ENCODE measurements around the gene NOX3.
"Not testable (repeated sequence)": the region's sequence is repeated elsewhere in the genome, so short reads cannot be mapped to it uniquely, and the experiment has no call there.

NOX3 gene

DNA sequence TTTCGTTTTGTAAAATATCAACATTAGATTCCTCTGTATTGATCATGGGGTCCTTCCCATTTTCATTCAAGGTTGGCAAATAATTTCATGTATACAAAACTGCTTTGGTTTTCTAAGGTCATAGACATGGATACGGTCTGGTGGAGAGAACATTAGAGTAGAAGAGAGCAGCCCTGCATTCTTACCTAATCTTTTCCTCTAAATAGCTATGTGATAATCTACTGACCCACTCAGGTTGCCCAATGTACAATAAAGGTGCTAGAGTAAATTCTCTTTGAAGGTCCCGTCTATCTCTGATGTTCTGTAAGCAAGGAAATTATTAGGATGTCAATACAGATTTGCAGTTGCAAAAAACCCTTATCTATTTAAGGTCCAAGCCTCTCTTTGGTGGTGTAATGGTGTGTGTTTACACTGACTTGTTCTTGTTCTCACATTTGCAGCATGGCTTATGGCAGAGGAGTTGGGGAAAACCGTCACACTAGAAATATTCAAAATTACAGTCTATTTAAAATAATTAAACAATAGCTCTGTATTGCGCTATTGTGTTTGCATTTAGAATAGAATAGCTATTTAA is 31.2 kb upstream of the NOX3 start:
- H3K36me3 Mint-ChIP-seq (ENCODE audit: low read depth), result no peaks in the 10 kb centered on the region
- peaks cover 2% of the 10 kb centered on the region for H3K27me3 Mint-ChIP-seq
- H3K4me1 Mint-ChIP-seq (ENCODE audit: low read depth), result no peaks in the 10 kb centered on the region
- no peak for DNase-seq
- no peak overlapping the region for H3K4me3 Mint-ChIP-seq
- H3K9me3 Mint-ChIP-seq, result no peaks in the 10 kb centered on the region
- no peak overlapping the region for H3K27ac Mint-ChIP-seq

DNA sequence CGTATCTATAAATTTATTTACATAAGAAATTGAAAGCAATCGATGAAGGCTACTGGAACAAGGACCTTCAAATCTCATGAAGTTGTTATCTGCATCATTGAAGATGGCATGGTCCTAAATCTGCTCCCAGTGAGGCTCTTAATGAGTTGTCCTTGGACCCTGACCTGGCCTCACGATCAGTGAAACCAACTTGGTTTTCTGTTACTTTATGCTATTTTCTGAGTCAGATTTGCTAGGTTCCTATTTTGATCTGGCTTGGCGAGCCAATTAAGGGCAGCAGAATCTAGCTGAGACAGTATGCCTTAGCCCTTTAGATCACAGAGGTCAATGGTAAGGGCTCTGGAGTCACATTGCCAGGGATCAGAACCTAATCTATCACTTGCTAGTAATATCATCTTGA is 30.1 kb upstream of the NOX3 start:
- DNase-seq, result no peak
- H3K27me3 Mint-ChIP-seq, result peaks cover 4% of the 10 kb centered on the region
- no peaks in the 10 kb centered on the region for H3K9me3 Mint-ChIP-seq
- no peaks in the 10 kb centered on the region for H3K36me3 Mint-ChIP-seq (ENCODE audit: low read depth)
- H3K27ac Mint-ChIP-seq, result no peak overlapping the region
- H3K4me3 Mint-ChIP-seq, result no peak overlapping the region
- H3K4me1 Mint-ChIP-seq (ENCODE audit: low read depth), result no peaks in the 10 kb centered on the region

GRCh38 chr6:155483858-155484257 is 28.2 kb upstream of the NOX3 start:
- H3K4me1 Mint-ChIP-seq (ENCODE audit: low read depth), result peaks cover 5% of the 10 kb centered on the region
- no peaks in the 10 kb centered on the region for H3K9me3 Mint-ChIP-seq
- H3K36me3 Mint-ChIP-seq (ENCODE audit: low read depth), result no peaks in the 10 kb centered on the region
- DNase-seq, result no peak
- H3K4me3 Mint-ChIP-seq, result no peak overlapping the region
- no peak overlapping the region for H3K27ac Mint-ChIP-seq
- peaks cover 4% of the 10 kb centered on the region for H3K27me3 Mint-ChIP-seq

GRCh38 chr6:155481215-155481614 is 25.6 kb upstream of the NOX3 start:
- no peak overlapping the region for H3K4me3 Mint-ChIP-seq
- no peaks in the 10 kb centered on the region for H3K9me3 Mint-ChIP-seq
- peaks cover 4% of the 10 kb centered on the region for H3K27me3 Mint-ChIP-seq
- no peaks in the 10 kb centered on the region for H3K36me3 Mint-ChIP-seq (ENCODE audit: low read depth)
- no peak for DNase-seq
- H3K27ac Mint-ChIP-seq, result no peak overlapping the region
- peaks cover 5% of the 10 kb centered on the region for H3K4me1 Mint-ChIP-seq (ENCODE audit: low read depth)

- no peaks in the 10 kb centered on the region for H3K36me3 Mint-ChIP-seq (ENCODE audit: low read depth)
- no peaks in the 10 kb centered on the region for H3K4me1 Mint-ChIP-seq (ENCODE audit: low read depth)
Observed at GRCh38 chr6:155473741-155474140, 18.1 kb upstream of the NOX3 start.

GRCh38 chr6:155472886-155473285 is 17.2 kb upstream of the NOX3 start:
- Mint-ChIP-seq H3K4me3 (no peak overlapping the region), H3K4me1 (ENCODE audit: low read depth) (no peaks in the 10 kb centered on the region), H3K9me3 (peaks cover 21% of the 10 kb centered on the region), H3K36me3 (ENCODE audit: low read depth) (no peaks in the 10 kb centered on the region), H3K27me3 (peaks cover 3% of the 10 kb centered on the region), H3K27ac (no peak overlapping the region)
- no peak for DNase-seq

More at GRCh38 chr6:155473741-155474140, 18.1 kb upstream of the NOX3 start:
- H3K9me3 Mint-ChIP-seq, result peaks cover 14% of the 10 kb centered on the region
- no peak for DNase-seq
- H3K4me3 Mint-ChIP-seq, result no peak overlapping the region
- H3K27me3 Mint-ChIP-seq, result peaks cover 3% of the 10 kb centered on the region
- no peak overlapping the region for H3K27ac Mint-ChIP-seq

DNA sequence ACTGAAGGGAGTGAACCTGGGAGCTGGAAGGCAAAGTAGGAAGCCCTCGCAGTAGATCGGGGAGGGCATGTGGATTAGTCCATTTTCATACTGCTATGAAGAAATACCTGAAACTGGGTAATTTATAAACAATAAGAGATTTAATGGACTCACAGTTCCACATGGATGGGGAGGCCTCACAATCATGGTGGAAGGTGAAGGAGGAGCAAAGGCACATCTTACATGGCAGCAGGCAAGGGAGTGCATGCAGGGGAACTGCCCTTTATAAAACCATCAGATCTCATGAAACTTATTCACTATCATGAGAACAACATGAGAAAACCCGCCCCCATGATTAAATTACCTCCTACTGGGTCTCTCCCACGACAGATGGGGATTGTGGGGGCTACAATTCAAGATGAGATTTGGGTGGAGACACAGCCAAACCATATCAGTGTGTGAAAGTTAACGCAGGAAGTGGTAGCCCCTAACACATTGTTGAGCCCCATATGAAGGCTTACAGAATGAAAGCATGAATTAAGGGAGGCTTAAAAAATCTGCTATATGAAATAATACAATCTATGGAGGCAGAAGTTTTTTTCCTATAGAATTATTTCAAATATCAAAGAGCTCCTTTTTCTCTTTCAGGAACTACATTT is 15.5 kb upstream of the NOX3 start:
- H3K9me3 Mint-ChIP-seq, result peaks cover 29% of the 10 kb centered on the region
- not testable (repeated sequence) for DNase-seq; H3K27me3 Mint-ChIP-seq; H3K4me3 Mint-ChIP-seq; H3K36me3 Mint-ChIP-seq (ENCODE audit: low read depth); H3K4me1 Mint-ChIP-seq (ENCODE audit: low read depth); H3K27ac Mint-ChIP-seq

- DNase-seq; H3K4me3 Mint-ChIP-seq; H3K27ac Mint-ChIP-seq; H3K4me1 Mint-ChIP-seq (ENCODE audit: low read depth); H3K36me3 Mint-ChIP-seq (ENCODE audit: low read depth); H3K27me3 Mint-ChIP-seq: not testable (repeated sequence)
- peaks cover 34% of the 10 kb centered on the region for H3K9me3 Mint-ChIP-seq
Observed at GRCh38 chr6:155468543-155468942, 12.9 kb upstream of the NOX3 start.

DNA sequence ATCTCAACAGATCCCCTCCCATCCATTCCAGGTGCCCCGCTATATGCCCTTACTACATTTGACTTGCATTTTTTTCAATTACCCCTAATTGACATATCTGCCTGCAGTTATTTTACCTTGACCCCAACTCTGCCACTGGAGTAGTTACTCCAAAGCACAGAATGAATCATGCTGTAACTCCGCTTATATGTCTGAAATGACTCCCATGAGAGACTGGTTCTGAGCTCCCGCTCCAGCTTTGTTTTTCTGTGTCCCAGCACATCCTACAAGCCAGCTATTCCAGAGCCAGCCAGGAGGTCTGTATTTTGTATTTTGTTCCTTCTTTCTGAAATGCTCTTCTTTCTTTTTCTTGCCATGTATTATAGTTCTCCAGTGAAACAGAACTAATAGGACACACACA is 10.9 kb upstream of the NOX3 start:
- H3K4me1 Mint-ChIP-seq (ENCODE audit: low read depth), result peaks cover 4% of the 10 kb centered on the region
- no peak overlapping the region for H3K27ac Mint-ChIP-seq
- H3K27me3 Mint-ChIP-seq, result peaks cover 3% of the 10 kb centered on the region
- H3K9me3 Mint-ChIP-seq, result peaks cover 34% of the 10 kb centered on the region
- no peak overlapping the region for H3K4me3 Mint-ChIP-seq
- no peak for DNase-seq
- H3K36me3 Mint-ChIP-seq (ENCODE audit: low read depth), result no peaks in the 10 kb centered on the region

DNA sequence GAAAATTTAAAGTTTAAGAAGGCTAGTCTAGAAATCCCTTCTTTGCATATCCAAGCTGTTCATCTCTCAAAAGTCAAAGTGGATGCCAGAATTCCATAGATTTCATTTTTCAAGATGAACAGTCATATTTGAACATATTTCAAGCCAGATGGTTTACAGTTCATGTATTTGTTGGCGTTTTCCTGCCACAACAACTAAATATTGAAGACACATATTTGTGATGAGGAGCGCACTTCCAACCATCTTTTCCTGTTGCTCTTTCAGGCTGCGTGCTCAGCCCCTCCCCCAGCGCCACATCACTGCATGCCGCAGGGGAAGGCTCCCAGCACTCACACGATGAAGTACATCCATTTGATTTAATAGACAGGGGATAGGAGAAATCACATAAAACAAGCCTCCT is 5.9 kb upstream of the NOX3 start:
- Mint-ChIP-seq H3K4me1 (ENCODE audit: low read depth) (peaks cover 10% of the 10 kb centered on the region), H3K27ac (no peak overlapping the region)

GRCh38 chr6:155454471-155454870 is 1.2 kb downstream of the NOX3 start:
- Mint-ChIP-seq H3K36me3 (ENCODE audit: low read depth) (no peaks in the 10 kb centered on the region), H3K27me3 (peaks cover 21% of the 10 kb centered on the region), H3K4me1 (ENCODE audit: low read depth) (peaks cover 1% of the 10 kb centered on the region), H3K4me3 (no peak overlapping the region), H3K27ac (no peak overlapping the region), H3K9me3 (no peaks in the 10 kb centered on the region)
- no peak for DNase-seq

More for the DNA sequence above, 5.9 kb upstream of the NOX3 start:
- H3K27me3 Mint-ChIP-seq, result peaks cover 9% of the 10 kb centered on the region
- no peak for DNase-seq
- no peaks in the 10 kb centered on the region for H3K36me3 Mint-ChIP-seq (ENCODE audit: low read depth)
- H3K4me3 Mint-ChIP-seq, result no peak overlapping the region
- peaks cover 5% of the 10 kb centered on the region for H3K9me3 Mint-ChIP-seq

GRCh38 chr6:155454008-155454407 is 1.6 kb downstream of the NOX3 start:
- no peaks in the 10 kb centered on the region for H3K36me3 Mint-ChIP-seq (ENCODE audit: low read depth)
- H3K27ac Mint-ChIP-seq, result no peak overlapping the region
- H3K4me3 Mint-ChIP-seq, result no peak overlapping the region
- peaks cover 6% of the 10 kb centered on the region for H3K4me1 Mint-ChIP-seq (ENCODE audit: low read depth)
- H3K9me3 Mint-ChIP-seq, result no peaks in the 10 kb centered on the region
- no peak for DNase-seq
- H3K27me3 Mint-ChIP-seq, result peaks cover 23% of the 10 kb centered on the region

GRCh38 chr6:155452576-155452975 is 3.1 kb downstream of the NOX3 start:
- Mint-ChIP-seq H3K9me3 (no peaks in the 10 kb centered on the region), H3K27me3 (peaks cover 25% of the 10 kb centered on the region), H3K4me3 (no peak overlapping the region), H3K36me3 (ENCODE audit: low read depth) (no peaks in the 10 kb centered on the region), H3K27ac (no peak overlapping the region), H3K4me1 (ENCODE audit: low read depth) (peaks cover 8% of the 10 kb centered on the region)
- DNase-seq, result no peak

DNA sequence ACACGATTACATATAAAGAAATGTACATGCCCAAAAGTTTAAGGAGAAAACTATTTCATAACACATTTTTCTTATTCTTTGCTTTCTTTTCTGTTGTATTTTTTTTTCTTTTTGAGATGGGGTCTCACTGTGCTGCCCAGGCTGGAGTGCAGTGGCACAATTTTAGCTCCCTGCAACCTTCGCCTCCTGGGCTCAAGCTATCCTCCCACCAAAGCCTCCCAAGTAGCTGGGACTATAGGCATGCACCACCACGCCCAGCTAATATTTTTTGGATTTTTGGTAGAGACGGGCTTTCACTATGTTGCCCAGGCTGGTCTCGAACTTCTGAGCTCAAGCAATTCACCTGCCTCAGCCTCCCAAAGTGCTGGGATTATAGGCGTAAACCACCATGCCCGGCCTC is 4.1 kb downstream of the NOX3 start:
- H3K36me3 Mint-ChIP-seq (ENCODE audit: low read depth); DNase-seq; H3K4me3 Mint-ChIP-seq; H3K4me1 Mint-ChIP-seq (ENCODE audit: low read depth); H3K9me3 Mint-ChIP-seq; H3K27ac Mint-ChIP-seq: not testable (repeated sequence)
- peaks cover 24% of the 10 kb centered on the region for H3K27me3 Mint-ChIP-seq

GRCh38 chr6:155450240-155450581 is 5.4 kb downstream of the NOX3 start:
- H3K9me3 Mint-ChIP-seq, result no peaks in the 10 kb centered on the region
- H3K36me3 Mint-ChIP-seq (ENCODE audit: low read depth), result no peaks in the 10 kb centered on the region
- H3K27ac Mint-ChIP-seq, result no peak overlapping the region
- no peak for DNase-seq
- no peak overlapping the region for H3K4me3 Mint-ChIP-seq
- peaks cover 24% of the 10 kb centered on the region for H3K27me3 Mint-ChIP-seq
- H3K4me1 Mint-ChIP-seq (ENCODE audit: low read depth), result peaks cover 12% of the 10 kb centered on the region

All from activated T-cell treated with anti-CD3 and anti-CD28 coated beads, Interleukin-2, amount 50 U/mL, for 24 hours (primary cell).